ENCODE results near the gene VSTM4. TPM values are rescaled to one million over a fixed set of nuclear protein-coding genes. Genes with fewer than 3 reads are reported as not detected.

The VSTM4 gene
- total and polyA plus RNA-seq, 2 donors (not counting 1 experiment from before 2014, with no cell fraction given) = 8.1 to 27.9 TPM

GRCh38 chr10:48970654-48971053 lies 144.7 kb downstream of the VSTM4 start:
- no peaks in the 10 kb centered on the region for H3K9me3 ChIP-seq (ENCODE audit: control insufficient read depth, insufficient read depth, low read depth, low read length)
- no peak overlapping the region for H3K9ac ChIP-seq (ENCODE audit: insufficient read depth, low read length)
- H2AFZ ChIP-seq (ENCODE audit: low read length) = no peak overlapping the region
- no peaks in the 10 kb centered on the region for H3K79me2 ChIP-seq (ENCODE audit: control insufficient read depth, insufficient read depth, low read length)
- no peaks in the 10 kb centered on the region for H3K4me1 ChIP-seq (ENCODE audit: control insufficient read depth, extremely low read depth, insufficient read depth, low read length)
- no peaks in the 10 kb centered on the region for H3K27me3 ChIP-seq (ENCODE audit: control insufficient read depth, insufficient read depth, low read length)
- H4K20me1 ChIP-seq (ENCODE audit: control insufficient read depth, extremely low read depth, insufficient read depth, low read length) = no peaks in the 10 kb centered on the region
- no peak for DNase-seq (ENCODE audit: low read depth in 2 of 2)
- TF ChIP-seq CTCF (conservative IDR thresholded peaks at IDR 0.05 in 1 of 2, IDR thresholded peaks at IDR 0.05 in 1 of 2; ENCODE audit: low read depth in 1 of 2, low read length in 2 of 2) (no peak), EZH2 (IDR thresholded peaks at IDR 0.05; ENCODE audit: low read length, missing control alignments) (no peak)
- no peak overlapping the region for H3K4me2 ChIP-seq (ENCODE audit: extremely low read depth, insufficient read depth, low read length)
- no peaks in the 10 kb centered on the region for H3K36me3 ChIP-seq (ENCODE audit: control insufficient read depth, insufficient read depth, low read length)
- no peak overlapping the region for H3K27ac ChIP-seq (ENCODE audit: insufficient read depth, low read length)
- H3K4me3 ChIP-seq (replicated peaks in 1 of 4; ENCODE audit: control extremely low read depth in 1 of 4, insufficient read depth in 1 of 4, low read depth in 3 of 4, low read length in 4 of 4) = no peak overlapping the region

GRCh38 chr10:48970046-48970445 lies 145.3 kb downstream of the VSTM4 start:
- Histone ChIP-seq H2AFZ (ENCODE audit: low read length) (no peak overlapping the region), H4K20me1 (ENCODE audit: control insufficient read depth, extremely low read depth, insufficient read depth, low read length) (no peaks in the 10 kb centered on the region), H3K4me1 (ENCODE audit: control insufficient read depth, extremely low read depth, insufficient read depth, low read length) (no peaks in the 10 kb centered on the region), H3K27ac (ENCODE audit: insufficient read depth, low read length) (no peak overlapping the region), H3K36me3 (ENCODE audit: control insufficient read depth, insufficient read depth, low read length) (no peaks in the 10 kb centered on the region), H3K4me2 (ENCODE audit: extremely low read depth, insufficient read depth, low read length) (no peak overlapping the region), H3K79me2 (ENCODE audit: control insufficient read depth, insufficient read depth, low read length) (no peaks in the 10 kb centered on the region), H3K9me3 (ENCODE audit: control insufficient read depth, insufficient read depth, low read depth, low read length) (no peaks in the 10 kb centered on the region), H3K9ac (ENCODE audit: insufficient read depth, low read length) (no peak overlapping the region), H3K27me3 (ENCODE audit: control insufficient read depth, insufficient read depth, low read length) (no peaks in the 10 kb centered on the region), H3K4me3 (replicated peaks in 1 of 4; ENCODE audit: control extremely low read depth in 1 of 4, insufficient read depth in 1 of 4, low read depth in 3 of 4, low read length in 4 of 4) (no peak overlapping the region)
- TF ChIP-seq EZH2 (IDR thresholded peaks at IDR 0.05; ENCODE audit: low read length, missing control alignments) (no peak), CTCF (conservative IDR thresholded peaks at IDR 0.05 in 1 of 2, IDR thresholded peaks at IDR 0.05 in 1 of 2; ENCODE audit: low read depth in 1 of 2, low read length in 2 of 2) (no peak)
- no peak for DNase-seq (ENCODE audit: low read depth in 2 of 2)

- Histone ChIP-seq H3K4me2 (ENCODE audit: extremely low read depth, insufficient read depth, low read length) (no peak overlapping the region), H3K9me3 (ENCODE audit: control insufficient read depth, insufficient read depth, low read depth, low read length) (no peaks in the 10 kb centered on the region), H3K27ac (ENCODE audit: insufficient read depth, low read length) (no peak overlapping the region), H3K27me3 (ENCODE audit: control insufficient read depth, insufficient read depth, low read length) (no peaks in the 10 kb centered on the region), H3K4me3 (replicated peaks in 1 of 4; ENCODE audit: control extremely low read depth in 1 of 4, insufficient read depth in 1 of 4, low read depth in 3 of 4, low read length in 4 of 4) (no peak overlapping the region), H3K9ac (ENCODE audit: insufficient read depth, low read length) (no peak overlapping the region), H3K79me2 (ENCODE audit: control insufficient read depth, insufficient read depth, low read length) (no peaks in the 10 kb centered on the region), H3K36me3 (ENCODE audit: control insufficient read depth, insufficient read depth, low read length) (no peaks in the 10 kb centered on the region), H3K4me1 (ENCODE audit: control insufficient read depth, extremely low read depth, insufficient read depth, low read length) (no peaks in the 10 kb centered on the region), H4K20me1 (ENCODE audit: control insufficient read depth, extremely low read depth, insufficient read depth, low read length) (no peaks in the 10 kb centered on the region), H2AFZ (ENCODE audit: low read length) (no peak overlapping the region)
- TF ChIP-seq CTCF (conservative IDR thresholded peaks at IDR 0.05 in 1 of 2, IDR thresholded peaks at IDR 0.05 in 1 of 2; ENCODE audit: low read depth in 1 of 2, low read length in 2 of 2) = no peak
- TF ChIP-seq EZH2 (IDR thresholded peaks at IDR 0.05; ENCODE audit: low read length, missing control alignments) = no peak
- DNase-seq (ENCODE audit: low read depth in 2 of 2) = no peak
Observed at GRCh38 chr10:48968036-48968435, 147.3 kb downstream of the VSTM4 start.
